Activated naive CD8-positive, alpha-beta T cell treated with anti-CD3 and anti-CD28 coated beads, Interleukin-2, amount 10 ng/mL, durations not matched to agents 7 days and 5 days (primary cell): Measurements from ENCODE around the gene RBM4. TPM values are rescaled to one million over a fixed set of nuclear protein-coding genes. Genes with fewer than 3 reads are reported as not detected.

Source experiments
- ATAC-seq: fragments of 150-1000 bp; cut with Tn5 transposase; one replicate; pipeline ENCODE4 v1.10.0; 2021; ENCODE audit warnings: low read depth, moderate library complexity
- POLR2A ChIA-PET: fragments of 350-600 bp; sonication (Branson Sonifier 250); formaldehyde crosslinking; loops from one replicate; lab custom pipeline; 2021; ENCODE audit warnings: antibody characterized with exemption; lab: Charles Lee
- DNase-seq: peaks from one replicate; pipeline ENCODE4 v3.0.0; 2021
- H3K27ac Mint-ChIP-seq: one replicate; pipeline ENCODE4 v1.8.0; 2022; ENCODE audit warnings: mild to moderate bottlenecking, mixed read lengths
- H3K27me3 Mint-ChIP-seq: one replicate; pipeline ENCODE4 v1.8.0; 2022; ENCODE audit warnings: mild to moderate bottlenecking, moderate library complexity, mixed read lengths
- H3K36me3 Mint-ChIP-seq: one replicate; pipeline ENCODE4 v1.8.0; 2021; ENCODE audit warnings: mild to moderate bottlenecking, mixed read lengths
- H3K4me1 Mint-ChIP-seq: one replicate; pipeline ENCODE4 v1.8.0; 2021; ENCODE audit warnings: mixed read lengths
- H3K4me3 Mint-ChIP-seq: one replicate; pipeline ENCODE4 v1.8.0; 2022; ENCODE audit warnings: mild to moderate bottlenecking, moderate library complexity, mixed read lengths
- H3K9me3 Mint-ChIP-seq: one replicate; pipeline ENCODE4 v1.8.0; 2021; ENCODE audit warnings: mixed read lengths
- total RNA-seq, 2 experiments: library from RNA; stranded (reverse); gene quantifications; one replicate each; pipeline ENCODE4 v1.2.3, GENCODE V29; 2021

RBM4 gene
- total RNA-seq, 2 experiments from 2014 or later: 152 to 158 TPM

DNA sequence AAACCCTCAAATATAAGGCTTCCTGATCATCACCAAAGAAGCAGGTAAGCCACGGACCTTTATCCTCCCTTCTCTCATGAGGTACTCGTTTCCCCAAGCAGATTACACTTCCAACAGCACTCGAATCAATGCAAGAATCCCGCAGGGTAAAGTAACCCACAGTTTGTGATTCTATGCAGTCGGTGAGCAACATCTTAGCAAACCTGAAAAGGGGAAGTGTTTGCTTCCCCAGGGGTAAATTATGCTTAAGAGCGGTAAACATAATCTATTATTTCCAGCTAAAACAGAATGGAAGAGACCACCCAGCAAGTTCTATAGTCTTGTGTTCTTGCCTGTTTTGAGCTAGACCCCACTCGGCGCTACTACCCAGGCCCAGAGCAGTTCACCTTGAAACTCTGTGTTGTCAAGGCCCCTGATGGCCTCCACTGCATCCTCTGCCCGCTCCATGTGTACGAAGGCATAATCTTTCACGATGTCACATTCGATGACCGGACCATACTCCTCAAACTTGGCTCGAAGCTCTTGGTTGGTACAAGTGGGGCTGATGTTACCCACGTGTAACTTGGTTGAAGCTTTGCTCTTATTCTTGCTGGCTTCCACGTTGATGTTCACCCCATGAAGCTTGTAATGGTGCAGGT is 37.9 kb downstream of the RBM4 start:
- H3K9me3 Mint-ChIP-seq: no peaks in the 10 kb centered on the region
- DNase-seq: no peak
- H3K27ac Mint-ChIP-seq: peak overlapping the region; percentile 99

DNA sequence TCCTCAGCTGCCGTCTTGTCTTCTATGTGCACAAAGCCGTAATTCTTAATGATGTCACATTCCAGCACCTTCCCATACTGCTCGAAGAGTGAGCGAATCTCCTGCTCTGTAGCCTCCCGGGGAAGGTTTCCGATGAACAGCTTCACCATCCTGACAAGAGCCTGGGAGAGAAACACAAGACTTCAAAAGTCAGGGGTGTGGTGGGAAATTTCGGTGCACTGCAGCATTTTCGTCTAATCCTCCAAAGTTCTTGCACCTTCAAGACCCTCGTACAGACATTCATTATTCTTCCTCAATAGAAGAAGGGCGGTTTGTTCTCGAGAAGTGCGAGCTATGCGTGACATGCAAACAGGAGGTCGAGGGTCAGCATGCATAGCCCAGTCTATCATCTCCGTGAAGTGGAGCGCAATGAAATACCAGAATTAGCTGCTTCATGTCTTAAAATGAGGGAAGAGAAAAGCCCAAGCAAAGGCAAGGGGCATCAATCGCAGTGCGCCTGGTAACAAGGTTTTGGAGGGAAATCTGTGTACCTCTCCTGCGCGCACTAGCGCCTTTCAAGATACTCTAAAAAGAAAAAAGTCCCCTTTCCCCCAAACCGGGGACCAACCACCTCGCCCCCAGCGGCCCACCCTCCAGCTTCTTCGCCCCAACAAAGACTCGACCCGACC is 38.6 kb downstream of the RBM4 start:
- Mint-ChIP-seq H3K9me3 (no peaks in the 10 kb centered on the region), H3K4me3 (peak overlapping the region; percentile 94), H3K36me3 (peaks cover 15% of the 10 kb centered on the region), H3K27me3 (no peaks in the 10 kb centered on the region), H3K27ac (peak overlapping the region; percentile 99), H3K4me1 (peaks cover 31% of the 10 kb centered on the region)
- POLR2A ChIA-PET: interaction anchor here (0.9 to 2.6 kb wide), 18 partner anchors 9 to 364 kb away, joined by 3 to 37 read pairs (median 6); partner anchors contain the start of genes ACTN3, BBS1, CCDC87 and CCS
- DNase-seq (no peak), ATAC-seq (no peak)

More for the DNA sequence above, 37.9 kb downstream of the RBM4 start:
- peaks cover 15% of the 10 kb centered on the region for H3K36me3 Mint-ChIP-seq
- ATAC-seq: no peak
- no peaks in the 10 kb centered on the region for H3K27me3 Mint-ChIP-seq
- POLR2A ChIA-PET: interaction anchor here (0.9 to 2.6 kb wide), 13 partner anchors 8 to 364 kb away, joined by 3 to 37 read pairs (median 8); partner anchors contain the start of genes ACTN3, CCDC87, CCS and MRPL11
- peak overlapping the region; percentile 94 for H3K4me3 Mint-ChIP-seq
- peaks cover 31% of the 10 kb centered on the region for H3K4me1 Mint-ChIP-seq

DNA sequence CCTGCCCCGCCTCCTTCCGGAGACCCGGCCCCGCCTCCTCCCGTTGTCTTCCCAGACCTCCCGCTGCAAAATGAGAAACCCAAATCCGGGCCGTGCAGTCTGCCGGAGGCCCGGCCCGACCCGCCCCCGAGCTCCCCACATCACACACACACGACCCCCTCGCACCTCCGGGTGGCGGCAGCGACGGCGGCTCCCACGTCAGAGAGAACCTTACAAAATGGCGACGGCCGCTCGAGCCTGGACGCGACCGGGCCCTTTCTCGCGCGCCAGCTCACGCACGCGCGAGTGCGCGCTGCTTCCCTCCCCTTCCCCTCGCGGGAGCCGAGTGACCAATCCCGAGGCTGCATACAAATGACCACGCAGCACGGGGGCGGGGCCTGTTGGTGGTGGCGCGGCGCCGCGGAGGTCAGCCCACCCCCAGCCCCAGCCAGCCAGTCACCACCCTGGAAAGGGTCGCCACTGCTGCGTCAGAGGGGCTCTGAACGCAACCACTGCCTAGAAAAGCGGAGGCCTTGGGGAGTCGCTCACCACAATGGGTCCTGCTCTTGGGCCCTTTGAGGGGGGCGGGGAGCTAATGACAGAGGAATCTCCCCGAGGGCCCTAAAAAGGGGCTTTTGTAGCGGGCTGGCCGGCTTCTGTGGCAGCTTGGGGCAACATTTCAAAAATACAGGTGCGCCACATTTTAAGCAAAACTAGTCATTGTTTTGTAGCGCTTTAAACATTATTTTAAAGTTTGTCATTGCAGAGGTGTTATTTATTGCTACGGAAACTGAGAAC is 39.3 kb downstream of the RBM4 start, which contains the start of gene RBM4B:
Gene RBM4B (minus strand): TSS at position 289 of the 777 bp plus-strand sequence. CDS start 808 bp downstream, outside the sequence.
- no peaks in the 10 kb centered on the region for H3K27me3 Mint-ChIP-seq
- peak within 1 kb of the TSS; percentile 99 for H3K27ac Mint-ChIP-seq
- H3K4me1 Mint-ChIP-seq: peaks cover 31% of the 10 kb centered on the region
- no peaks in the 10 kb centered on the region for H3K9me3 Mint-ChIP-seq
- POLR2A ChIA-PET: interaction anchor here (0.9 to 2.6 kb wide), 21 partner anchors 10 to 365 kb away, joined by 3 to 37 read pairs (median 6); partner anchors contain the start of genes ACTN3, BBS1, CCDC87 and CCS
- H3K36me3 Mint-ChIP-seq: peaks cover 15% of the 10 kb centered on the region
- peak; percentile 94 for DNase-seq
- peak; percentile 90 for ATAC-seq
- peak within 1 kb of the TSS; percentile 94 for H3K4me3 Mint-ChIP-seq

- peaks cover 18% of the 10 kb centered on the region for H3K4me1 Mint-ChIP-seq
- ATAC-seq (no peak), DNase-seq (no peak)
- no peak overlapping the region for H3K27ac Mint-ChIP-seq
- POLR2A ChIA-PET: no interaction called here
- no peak overlapping the region for H3K4me3 Mint-ChIP-seq
- peaks cover 6% of the 10 kb centered on the region for H3K36me3 Mint-ChIP-seq
- H3K9me3 Mint-ChIP-seq: no peaks in the 10 kb centered on the region
- H3K27me3 Mint-ChIP-seq: no peaks in the 10 kb centered on the region
These were observed 42.6 kb downstream of the RBM4 start for GRCh38 chr11:66680966-66681645.

DNA sequence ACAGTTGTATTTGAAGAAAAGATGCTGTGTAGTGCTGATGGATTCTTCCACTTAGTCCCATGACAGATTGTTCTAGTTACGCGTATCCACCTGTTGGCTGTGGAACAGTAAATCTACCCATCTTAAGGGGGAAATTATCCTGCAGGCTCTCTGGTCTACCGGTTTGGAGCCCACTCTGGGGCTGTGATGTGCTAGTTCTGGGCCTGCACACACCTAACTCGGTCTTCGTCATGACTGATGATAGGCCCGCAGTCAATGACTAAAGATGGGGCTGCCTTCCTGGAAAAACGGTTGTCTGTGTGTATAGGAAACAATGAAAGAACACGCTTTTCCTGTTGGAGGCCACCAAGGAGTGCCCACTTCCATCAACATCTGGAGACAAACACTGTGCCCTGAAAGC is 45.4 kb downstream of the RBM4 start:
- DNase-seq: no peak
- POLR2A ChIA-PET: no interaction called here
- no peaks in the 10 kb centered on the region for H3K9me3 Mint-ChIP-seq

GRCh38 chr11:66684635-66685034 is 46.1 kb downstream of the RBM4 start:
- POLR2A ChIA-PET: no interaction called here
- H3K4me1 Mint-ChIP-seq: no peaks in the 10 kb centered on the region
- H3K27ac Mint-ChIP-seq: no peak overlapping the region
- no peaks in the 10 kb centered on the region for H3K36me3 Mint-ChIP-seq
- DNase-seq: no peak
- H3K9me3 Mint-ChIP-seq: no peaks in the 10 kb centered on the region
- no peak overlapping the region for H3K4me3 Mint-ChIP-seq
- H3K27me3 Mint-ChIP-seq: no peaks in the 10 kb centered on the region
- ATAC-seq: no peak

More for the DNA sequence above, 45.4 kb downstream of the RBM4 start:
- H3K4me1 Mint-ChIP-seq: no peaks in the 10 kb centered on the region
- no peak overlapping the region for H3K4me3 Mint-ChIP-seq
- H3K36me3 Mint-ChIP-seq: no peaks in the 10 kb centered on the region
- H3K27ac Mint-ChIP-seq: no peak overlapping the region
- no peaks in the 10 kb centered on the region for H3K27me3 Mint-ChIP-seq
- ATAC-seq: no peak

DNA sequence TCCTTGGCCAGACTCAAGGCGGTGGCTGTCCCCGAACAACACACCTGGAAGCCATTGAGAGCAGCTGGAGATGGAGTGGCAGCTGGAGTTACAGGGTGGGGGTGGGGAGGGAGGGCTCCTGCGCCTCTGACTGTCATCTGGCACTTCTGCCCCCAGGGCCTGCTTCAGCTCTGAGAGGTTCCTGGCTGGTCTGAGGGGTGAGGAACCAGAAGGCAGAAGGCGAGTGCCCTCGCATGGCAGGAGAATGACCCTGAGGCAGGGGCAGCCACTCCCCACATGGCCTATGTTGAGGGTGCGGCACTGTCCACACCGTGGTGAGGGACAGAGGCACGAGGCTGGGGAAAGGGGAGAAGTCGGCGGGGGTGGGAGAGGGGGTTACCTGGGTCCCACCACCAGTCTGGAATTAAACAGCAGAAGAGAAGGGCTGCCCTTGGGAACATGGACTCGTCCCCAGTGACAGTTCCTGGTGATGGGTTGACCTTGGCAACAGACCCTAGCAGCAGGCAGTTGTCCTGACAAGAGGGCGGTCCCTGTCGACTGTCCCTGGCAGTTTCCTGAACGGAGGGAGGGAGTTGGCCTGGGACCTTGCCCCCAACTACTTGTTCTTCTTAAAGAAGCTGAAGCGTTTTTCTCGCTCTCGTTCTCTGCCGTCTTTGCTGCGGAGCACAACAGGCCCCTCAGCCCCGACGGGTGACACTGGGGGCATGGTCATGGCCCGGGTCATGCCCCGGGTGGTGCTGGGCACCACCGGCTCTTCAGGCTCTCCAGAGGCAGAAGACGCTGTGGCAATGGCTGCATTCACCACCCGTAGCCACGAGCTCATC is 47.0 kb downstream of the RBM4 start:
- no peaks in the 10 kb centered on the region for H3K36me3 Mint-ChIP-seq
- no peak for ATAC-seq
- no peaks in the 10 kb centered on the region for H3K4me1 Mint-ChIP-seq
- no peak overlapping the region for H3K4me3 Mint-ChIP-seq
- H3K27me3 Mint-ChIP-seq: no peaks in the 10 kb centered on the region
- DNase-seq: no peak
- H3K9me3 Mint-ChIP-seq: no peaks in the 10 kb centered on the region
- POLR2A ChIA-PET: interaction anchor here (0.6 kb wide), 1 partner anchor 567 kb away, joined by 3 read pairs; no protein-coding TSS in a partner anchor
- no peak overlapping the region for H3K27ac Mint-ChIP-seq

DNA sequence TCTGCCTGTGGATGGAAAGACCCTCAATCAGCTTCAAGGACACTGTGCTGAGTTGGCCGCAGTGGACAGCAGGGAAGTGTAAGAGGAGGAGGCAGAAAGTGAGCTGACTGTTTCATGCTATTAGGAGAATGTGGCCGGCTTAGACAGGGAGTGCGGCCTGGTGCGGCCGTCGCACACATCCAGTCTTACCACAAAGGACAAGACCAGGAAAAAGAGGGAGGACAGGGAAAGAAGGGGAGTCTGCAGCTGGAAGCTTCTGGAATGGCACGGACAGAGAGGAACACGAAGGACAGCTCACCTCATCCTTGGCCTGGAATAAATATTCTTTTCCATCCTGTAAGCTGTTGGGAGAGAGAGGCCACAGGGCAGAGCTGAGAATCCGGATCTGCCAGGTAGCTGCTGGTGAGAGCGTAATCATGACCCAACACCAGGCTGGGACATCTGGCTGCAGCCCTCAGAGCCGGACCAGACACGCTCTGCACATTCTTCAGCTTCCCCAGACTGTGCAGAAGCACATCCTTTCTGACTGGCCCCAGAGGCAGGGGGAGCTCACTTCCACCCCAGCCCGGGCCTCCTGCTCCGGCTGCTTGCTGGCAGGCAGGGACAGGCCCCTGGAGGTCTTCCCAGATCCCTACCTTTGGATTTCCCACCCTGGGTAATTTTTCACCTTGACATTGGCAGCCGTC is 47.7 kb downstream of the RBM4 start:
- ATAC-seq (no peak), DNase-seq (no peak)
- Mint-ChIP-seq H3K36me3 (no peaks in the 10 kb centered on the region), H3K9me3 (no peaks in the 10 kb centered on the region), H3K27ac (no peak overlapping the region), H3K4me1 (no peaks in the 10 kb centered on the region), H3K27me3 (no peaks in the 10 kb centered on the region), H3K4me3 (no peak overlapping the region)
- POLR2A ChIA-PET: interaction anchor here (0.6 kb wide), 2 partner anchors 26 to 567 kb away, joined by 3 to 4 read pairs; no protein-coding TSS in a partner anchor

- no peak for ATAC-seq
- H3K27me3 Mint-ChIP-seq: no peaks in the 10 kb centered on the region
- POLR2A ChIA-PET: interaction anchor here (0.6 kb wide), 1 partner anchor 27 kb away, joined by 4 read pairs; no protein-coding TSS in a partner anchor
These were observed 48.6 kb downstream of the RBM4 start for GRCh38 chr11:66686801-66687750.

GRCh38 chr11:66687831-66688281 is 49.4 kb downstream of the RBM4 start:
- Mint-ChIP-seq H3K9me3 (no peaks in the 10 kb centered on the region), H3K4me3 (no peak overlapping the region), H3K27me3 (no peaks in the 10 kb centered on the region), H3K4me1 (no peaks in the 10 kb centered on the region), H3K27ac (no peak overlapping the region), H3K36me3 (no peaks in the 10 kb centered on the region)
- DNase-seq (no peak), ATAC-seq (no peak)
- POLR2A ChIA-PET: no interaction called here

More at GRCh38 chr11:66686801-66687750, 48.6 kb downstream of the RBM4 start:
- H3K27ac Mint-ChIP-seq: no peak overlapping the region
- no peaks in the 10 kb centered on the region for H3K36me3 Mint-ChIP-seq
- no peak overlapping the region for H3K4me3 Mint-ChIP-seq
- no peaks in the 10 kb centered on the region for H3K4me1 Mint-ChIP-seq
- no peaks in the 10 kb centered on the region for H3K9me3 Mint-ChIP-seq
- no peak for DNase-seq
